Measurements from ENCODE around the gene GIMAP1. TPM values are rescaled to one million over a fixed set of nuclear protein-coding genes. Genes with fewer than 3 reads are reported as not detected.

Gene GIMAP1
- total RNA-seq, 1 experiment from 2014 or later: not detected

GRCh38 chr7:150719436-150719835 lies 3.0 kb downstream of the GIMAP1 start (continued):
- TF ChIP-seq, protein P1, sequence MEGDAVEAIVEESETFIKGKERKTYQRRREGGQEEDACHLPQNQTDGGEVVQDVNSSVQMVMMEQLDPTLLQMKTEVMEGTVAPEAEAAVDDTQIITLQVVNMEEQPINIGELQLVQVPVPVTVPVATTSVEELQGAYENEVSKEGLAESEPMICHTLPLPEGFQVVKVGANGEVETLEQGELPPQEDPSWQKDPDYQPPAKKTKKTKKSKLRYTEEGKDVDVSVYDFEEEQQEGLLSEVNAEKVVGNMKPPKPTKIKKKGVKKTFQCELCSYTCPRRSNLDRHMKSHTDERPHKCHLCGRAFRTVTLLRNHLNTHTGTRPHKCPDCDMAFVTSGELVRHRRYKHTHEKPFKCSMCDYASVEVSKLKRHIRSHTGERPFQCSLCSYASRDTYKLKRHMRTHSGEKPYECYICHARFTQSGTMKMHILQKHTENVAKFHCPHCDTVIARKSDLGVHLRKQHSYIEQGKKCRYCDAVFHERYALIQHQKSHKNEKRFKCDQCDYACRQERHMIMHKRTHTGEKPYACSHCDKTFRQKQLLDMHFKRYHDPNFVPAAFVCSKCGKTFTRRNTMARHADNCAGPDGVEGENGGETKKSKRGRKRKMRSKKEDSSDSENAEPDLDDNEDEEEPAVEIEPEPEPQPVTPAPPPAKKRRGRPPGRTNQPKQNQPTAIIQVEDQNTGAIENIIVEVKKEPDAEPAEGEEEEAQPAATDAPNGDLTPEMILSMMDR (IDR thresholded peaks at IDR 0.05): no peak

GRCh38 chr7:150719960-150720891 lies 3.8 kb downstream of the GIMAP1 start:
- Mint-ChIP-seq H3K36me3 (no peaks in the 10 kb centered on the region), H3K27ac (no peak overlapping the region), H3K4me1 (no peaks in the 10 kb centered on the region), H3K27me3 (ENCODE audit: low read depth) (peaks cover 100% of the 10 kb centered on the region), H3K4me3 (no peak overlapping the region), H3K9me3 (no peaks in the 10 kb centered on the region)
- TF ChIP-seq MXD4 (CRISPR knock-in tag; IDR thresholded peaks at IDR 0.05; ENCODE audit: borderline replicate concordance): no peak
- DNase-seq (ENCODE audit: low spot score) (no peak), ATAC-seq (no peak)
- ChIA-PET POLR2A (no interaction called here), CTCF (interaction anchor here (1.4 kb wide), 1 partner anchor 28 kb away, joined by 4 read pairs; no protein-coding TSS in a partner anchor)

DNA sequence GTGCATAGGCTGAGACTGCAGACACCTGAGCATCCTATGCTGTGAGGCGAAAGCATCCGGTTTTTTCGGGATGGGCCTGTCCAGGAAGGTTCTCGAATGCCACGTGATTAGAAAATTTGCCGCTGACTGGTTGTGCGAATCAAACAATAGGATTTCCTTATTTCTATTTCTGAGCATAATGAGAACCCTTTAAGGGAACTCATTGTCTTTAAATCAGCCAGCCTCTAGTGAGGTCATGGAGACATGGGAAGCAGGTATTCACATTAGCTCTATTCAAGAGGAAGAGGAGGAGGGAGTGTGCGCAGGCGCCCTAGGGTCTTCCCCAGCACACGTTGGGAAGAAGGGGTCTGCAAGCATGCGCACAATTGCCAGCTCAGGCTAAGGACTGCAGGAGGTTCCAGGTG lies 5.6 kb downstream of the GIMAP1 start:
- H3K4me1 Mint-ChIP-seq: no peaks in the 10 kb centered on the region
- no peak for TF ChIP-seq ATF1 (CRISPR knock-in tag; IDR thresholded peaks at IDR 0.05)
- TF ChIP-seq, protein P2, sequence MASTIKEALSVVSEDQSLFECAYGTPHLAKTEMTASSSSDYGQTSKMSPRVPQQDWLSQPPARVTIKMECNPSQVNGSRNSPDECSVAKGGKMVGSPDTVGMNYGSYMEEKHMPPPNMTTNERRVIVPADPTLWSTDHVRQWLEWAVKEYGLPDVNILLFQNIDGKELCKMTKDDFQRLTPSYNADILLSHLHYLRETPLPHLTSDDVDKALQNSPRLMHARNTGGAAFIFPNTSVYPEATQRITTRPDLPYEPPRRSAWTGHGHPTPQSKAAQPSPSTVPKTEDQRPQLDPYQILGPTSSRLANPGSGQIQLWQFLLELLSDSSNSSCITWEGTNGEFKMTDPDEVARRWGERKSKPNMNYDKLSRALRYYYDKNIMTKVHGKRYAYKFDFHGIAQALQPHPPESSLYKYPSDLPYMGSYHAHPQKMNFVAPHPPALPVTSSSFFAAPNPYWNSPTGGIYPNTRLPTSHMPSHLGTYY (CRISPR knock-in tag; IDR thresholded peaks at IDR 0.05): no peak
- TF ChIP-seq, protein P3, sequence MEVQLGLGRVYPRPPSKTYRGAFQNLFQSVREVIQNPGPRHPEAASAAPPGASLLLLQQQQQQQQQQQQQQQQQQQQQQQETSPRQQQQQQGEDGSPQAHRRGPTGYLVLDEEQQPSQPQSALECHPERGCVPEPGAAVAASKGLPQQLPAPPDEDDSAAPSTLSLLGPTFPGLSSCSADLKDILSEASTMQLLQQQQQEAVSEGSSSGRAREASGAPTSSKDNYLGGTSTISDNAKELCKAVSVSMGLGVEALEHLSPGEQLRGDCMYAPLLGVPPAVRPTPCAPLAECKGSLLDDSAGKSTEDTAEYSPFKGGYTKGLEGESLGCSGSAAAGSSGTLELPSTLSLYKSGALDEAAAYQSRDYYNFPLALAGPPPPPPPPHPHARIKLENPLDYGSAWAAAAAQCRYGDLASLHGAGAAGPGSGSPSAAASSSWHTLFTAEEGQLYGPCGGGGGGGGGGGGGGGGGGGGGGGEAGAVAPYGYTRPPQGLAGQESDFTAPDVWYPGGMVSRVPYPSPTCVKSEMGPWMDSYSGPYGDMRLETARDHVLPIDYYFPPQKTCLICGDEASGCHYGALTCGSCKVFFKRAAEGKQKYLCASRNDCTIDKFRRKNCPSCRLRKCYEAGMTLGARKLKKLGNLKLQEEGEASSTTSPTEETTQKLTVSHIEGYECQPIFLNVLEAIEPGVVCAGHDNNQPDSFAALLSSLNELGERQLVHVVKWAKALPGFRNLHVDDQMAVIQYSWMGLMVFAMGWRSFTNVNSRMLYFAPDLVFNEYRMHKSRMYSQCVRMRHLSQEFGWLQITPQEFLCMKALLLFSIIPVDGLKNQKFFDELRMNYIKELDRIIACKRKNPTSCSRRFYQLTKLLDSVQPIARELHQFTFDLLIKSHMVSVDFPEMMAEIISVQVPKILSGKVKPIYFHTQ (CRISPR knock-in tag; IDR thresholded peaks at IDR 0.05): no peak
- TF ChIP-seq ESRRA (CRISPR knock-in tag; IDR thresholded peaks at IDR 0.05; ENCODE audit: borderline replicate concordance): no peak
- TF ChIP-seq, protein P1 (IDR thresholded peaks at IDR 0.05): no peak
- TF ChIP-seq, protein P4, sequence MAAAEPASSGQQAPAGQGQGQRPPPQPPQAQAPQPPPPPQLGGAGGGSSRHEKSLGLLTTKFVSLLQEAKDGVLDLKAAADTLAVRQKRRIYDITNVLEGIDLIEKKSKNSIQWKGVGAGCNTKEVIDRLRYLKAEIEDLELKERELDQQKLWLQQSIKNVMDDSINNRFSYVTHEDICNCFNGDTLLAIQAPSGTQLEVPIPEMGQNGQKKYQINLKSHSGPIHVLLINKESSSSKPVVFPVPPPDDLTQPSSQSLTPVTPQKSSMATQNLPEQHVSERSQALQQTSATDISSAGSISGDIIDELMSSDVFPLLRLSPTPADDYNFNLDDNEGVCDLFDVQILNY (CRISPR knock-in tag; IDR thresholded peaks at IDR 0.05): no peak
- no peak for TF ChIP-seq FOXK1 (CRISPR knock-in tag; IDR thresholded peaks at IDR 0.05)
- no peak for TF ChIP-seq ATF6 (CRISPR knock-in tag; IDR thresholded peaks at IDR 0.05)
- TF ChIP-seq SOX15 (CRISPR knock-in tag; IDR thresholded peaks at IDR 0.05): no peak
- no peak for TF ChIP-seq SMAD3 (CRISPR knock-in tag; IDR thresholded peaks at IDR 0.05; ENCODE audit: borderline replicate concordance)

More for the DNA sequence above, 5.6 kb downstream of the GIMAP1 start:
- H3K4me3 Mint-ChIP-seq: no peak overlapping the region
- ChIA-PET CTCF (interaction anchor here (1.4 kb wide), 1 partner anchor 30 kb away, joined by 4 read pairs; no protein-coding TSS in a partner anchor), POLR2A (interaction anchor here (0.6 kb wide), 1 partner anchor 522 kb away, joined by 3 read pairs; no protein-coding TSS in a partner anchor)
- DNase-seq (ENCODE audit: low spot score) (no peak), ATAC-seq (no peak)
- H3K27me3 Mint-ChIP-seq (ENCODE audit: low read depth): peaks cover 100% of the 10 kb centered on the region
- 0 out of 2 replicates have a peak, but pooled peaks cover 3% of the 10 kb centered on the region for H3K9me3 Mint-ChIP-seq
- H3K27ac Mint-ChIP-seq: no peak overlapping the region
- H3K36me3 Mint-ChIP-seq: no peaks in the 10 kb centered on the region

Data from WTC11 (cell line).